TTC549 (cell line): ENCODE measurements around the gene CALR.
A peak's percentile ranks its signal among the peaks of the same experiment; 100 is the strongest.
"Not testable (repeated sequence)": the region's sequence is repeated elsewhere in the genome, so short reads cannot be mapped to it uniquely, and the experiment has no call there.

Source experiments
- FAIRE-seq: peaks from 2 replicates; lab custom pipeline; 2012; peaks lifted over from hg19 to GRCh38; lab: Jason Lieb, UNC

Gene CALR

DNA sequence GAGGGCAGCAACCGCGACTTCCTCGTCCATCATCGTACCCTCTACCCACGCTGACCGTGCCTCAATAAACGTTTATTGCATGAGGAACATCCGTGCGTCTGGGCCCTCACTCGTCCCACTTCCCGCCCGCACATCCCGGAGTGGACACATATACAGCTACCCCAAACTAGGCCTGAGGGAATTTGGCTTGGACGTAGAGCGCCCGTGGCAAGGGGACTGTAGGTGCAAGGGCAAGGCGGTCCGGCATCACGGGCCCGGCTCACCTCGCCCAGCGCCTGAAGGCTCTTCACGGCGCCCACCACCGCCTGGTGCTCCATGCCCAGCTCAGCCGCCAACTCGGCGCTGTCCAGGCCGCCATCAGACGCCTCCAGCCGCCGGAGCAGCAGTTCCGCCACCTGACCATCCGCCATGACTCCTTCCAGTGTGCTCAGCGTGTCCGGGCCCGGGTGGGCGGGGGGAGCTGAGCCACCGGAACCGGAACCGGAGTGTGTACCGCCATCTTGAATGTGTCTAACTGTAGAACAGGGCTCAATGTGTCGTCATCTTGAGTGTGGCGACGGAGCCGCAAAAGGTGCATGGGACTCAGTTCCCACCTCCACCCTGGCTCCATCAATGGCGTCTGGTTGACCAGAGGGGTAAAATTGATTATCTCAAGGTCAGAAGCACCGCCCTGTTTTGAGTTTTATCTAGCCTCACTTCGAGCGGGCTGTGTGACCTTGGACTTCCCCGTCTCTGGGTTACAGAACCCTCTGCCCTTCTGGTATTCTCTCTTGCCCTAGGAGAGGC lies 4.9 kb upstream of the CALR start, which contains the start of gene FARSA:
Gene FARSA (minus strand): TSS at position 425 of the 786 bp plus-strand sequence. CDS start 15 bp downstream, at position 410.
- FAIRE-seq, result no peak

DNA sequence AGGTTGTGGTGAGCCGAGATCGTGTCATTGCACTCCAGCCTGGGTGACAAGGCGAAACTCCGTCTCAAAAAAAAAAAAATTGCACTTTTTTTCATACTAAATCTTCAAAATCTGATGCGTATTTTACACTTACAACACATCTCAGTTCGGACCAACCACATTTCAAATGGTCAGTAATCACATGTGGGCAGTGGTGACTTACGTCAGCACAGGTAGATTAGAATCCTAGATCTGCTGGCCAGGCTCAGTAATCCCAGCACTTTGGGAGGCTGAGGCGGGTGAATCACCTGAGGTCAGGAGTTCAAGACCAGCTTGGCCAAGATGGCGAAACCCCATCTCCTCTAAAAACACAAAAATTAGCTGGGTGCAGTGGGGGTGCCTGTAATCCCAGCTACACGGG lies 3.3 kb upstream of the CALR start:
- no peak for FAIRE-seq

DNA sequence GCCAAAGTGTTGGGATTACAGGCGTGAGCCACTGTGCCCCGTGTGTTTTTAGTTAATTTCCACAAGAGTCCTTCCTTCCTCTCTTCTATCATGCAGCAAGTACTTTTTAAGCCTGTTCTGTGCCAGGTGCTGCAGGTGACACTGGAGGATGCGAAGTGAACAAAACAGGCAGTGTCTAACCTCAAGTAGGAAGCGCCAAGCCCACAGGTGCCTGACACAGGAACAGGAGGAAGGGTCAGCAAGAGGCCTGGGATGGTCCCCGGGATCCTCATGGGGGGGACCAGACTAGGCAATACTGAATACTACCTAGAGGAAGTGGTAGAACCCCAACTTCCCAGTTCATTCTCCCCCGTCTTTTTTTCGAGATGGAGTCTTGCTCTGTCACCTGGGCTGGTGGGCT lies 1.8 kb upstream of the CALR start:
- no peak for FAIRE-seq

DNA sequence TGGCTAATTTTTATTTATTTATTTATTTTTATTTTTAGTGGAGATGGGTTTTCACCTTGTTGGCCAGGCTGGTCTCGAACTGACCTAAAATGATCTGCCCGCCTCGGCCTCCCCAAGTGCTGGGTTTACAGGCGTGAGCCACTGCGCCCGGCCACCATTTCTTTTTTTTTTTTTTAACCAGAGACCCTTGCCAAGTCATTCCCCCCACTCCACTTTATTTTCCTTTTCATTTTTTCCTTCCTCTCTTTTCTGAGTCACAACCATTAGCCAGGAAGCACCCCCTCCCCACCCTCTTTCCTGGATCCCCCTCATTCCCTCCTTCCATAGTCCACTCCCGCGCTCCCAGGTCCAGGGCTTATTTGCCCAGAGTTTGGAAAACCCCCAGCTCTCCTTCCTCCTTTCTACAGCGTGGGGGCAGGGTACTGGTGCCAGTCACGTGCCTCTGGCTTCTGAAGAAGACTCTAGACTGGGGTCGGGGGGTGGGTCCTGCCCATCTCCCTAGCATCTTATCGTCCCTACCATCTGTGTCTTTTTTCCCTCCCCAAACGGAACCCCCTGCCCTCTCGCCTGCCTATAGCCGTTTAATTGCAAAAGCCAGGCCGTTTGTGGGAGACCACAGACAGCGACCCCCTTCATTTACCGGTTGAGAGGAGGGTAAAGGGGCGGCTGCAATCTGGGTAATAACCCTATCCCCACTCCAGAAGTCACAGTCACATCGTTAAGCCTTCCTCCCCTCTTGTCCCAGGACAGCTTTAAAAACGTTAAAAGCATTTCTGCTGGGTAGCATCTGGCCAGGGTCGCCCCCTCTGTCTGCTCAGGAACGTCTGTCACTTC lies 1.1 kb upstream of the CALR start:
- FAIRE-seq, result no peak

DNA sequence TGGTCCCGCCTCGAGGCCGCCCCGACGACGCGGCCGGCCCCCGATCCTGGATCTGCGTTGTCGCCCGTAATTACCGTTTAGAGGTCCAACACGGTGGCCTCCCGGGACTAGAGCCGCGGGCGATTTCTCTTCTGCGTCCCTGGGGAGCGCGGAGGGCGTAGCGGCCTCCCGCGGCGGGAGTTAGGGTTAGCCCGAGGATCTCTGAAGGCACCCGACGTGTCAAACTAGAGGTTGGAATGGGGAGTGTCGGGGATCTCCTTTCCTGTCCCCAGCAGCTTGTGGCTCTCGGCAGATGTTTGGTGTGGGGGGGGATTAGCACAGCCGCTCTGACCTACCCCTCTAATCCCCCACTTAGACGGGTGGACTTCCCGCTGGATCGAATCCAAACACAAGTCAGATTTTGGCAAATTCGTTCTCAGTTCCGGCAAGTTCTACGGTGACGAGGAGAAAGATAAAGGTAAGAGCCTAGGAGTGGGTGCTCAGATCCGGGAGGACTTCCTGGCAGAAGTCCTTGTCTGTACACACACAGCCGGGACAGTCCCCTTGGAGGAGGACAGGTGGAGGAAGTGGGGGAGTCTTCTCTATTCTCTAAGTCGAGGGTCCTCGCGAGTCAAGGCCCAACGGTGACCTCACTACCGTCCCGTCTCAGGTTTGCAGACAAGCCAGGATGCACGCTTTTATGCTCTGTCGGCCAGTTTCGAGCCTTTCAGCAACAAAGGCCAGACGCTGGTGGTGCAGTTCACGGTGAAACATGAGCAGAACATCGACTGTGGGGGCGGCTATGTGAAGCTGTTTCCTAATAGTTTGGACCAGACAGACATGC lies 581 bp downstream of the CALR start:
- no peak for FAIRE-seq

DNA sequence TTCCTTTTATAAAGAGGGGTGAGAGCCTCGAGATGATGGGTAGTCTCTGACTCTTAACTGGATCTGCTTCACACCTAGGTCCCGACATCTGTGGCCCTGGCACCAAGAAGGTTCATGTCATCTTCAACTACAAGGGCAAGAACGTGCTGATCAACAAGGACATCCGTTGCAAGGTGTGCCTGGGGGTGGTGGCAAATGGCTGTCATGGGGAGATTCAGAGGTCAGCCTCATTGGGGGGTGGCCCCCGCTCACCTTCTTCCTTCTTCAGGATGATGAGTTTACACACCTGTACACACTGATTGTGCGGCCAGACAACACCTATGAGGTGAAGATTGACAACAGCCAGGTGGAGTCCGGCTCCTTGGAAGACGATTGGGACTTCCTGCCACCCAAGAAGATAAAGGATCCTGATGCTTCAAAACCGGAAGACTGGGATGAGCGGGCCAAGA lies 1.6 kb downstream of the CALR start:
- no peak for FAIRE-seq

DNA sequence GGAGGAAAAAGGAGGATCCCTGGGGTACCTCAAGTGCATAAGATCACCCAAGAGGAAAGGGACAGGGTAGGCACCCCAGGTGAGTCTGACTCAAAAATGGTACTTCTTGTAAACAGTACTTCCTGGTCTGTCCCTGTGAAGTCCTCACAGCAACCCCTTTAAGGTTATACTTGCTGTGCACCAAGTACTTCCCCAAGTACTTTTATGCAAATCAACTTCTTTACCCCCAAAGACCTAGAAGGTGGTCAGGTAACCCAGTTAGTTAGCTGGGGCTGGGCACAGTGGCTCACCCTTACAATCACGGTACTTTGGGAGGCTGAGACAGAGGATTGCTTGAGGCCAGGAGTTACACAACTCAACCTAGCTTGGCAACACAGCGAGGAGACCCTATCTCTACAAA lies 2.5 kb downstream of the CALR start:
- FAIRE-seq, result no peak

DNA sequence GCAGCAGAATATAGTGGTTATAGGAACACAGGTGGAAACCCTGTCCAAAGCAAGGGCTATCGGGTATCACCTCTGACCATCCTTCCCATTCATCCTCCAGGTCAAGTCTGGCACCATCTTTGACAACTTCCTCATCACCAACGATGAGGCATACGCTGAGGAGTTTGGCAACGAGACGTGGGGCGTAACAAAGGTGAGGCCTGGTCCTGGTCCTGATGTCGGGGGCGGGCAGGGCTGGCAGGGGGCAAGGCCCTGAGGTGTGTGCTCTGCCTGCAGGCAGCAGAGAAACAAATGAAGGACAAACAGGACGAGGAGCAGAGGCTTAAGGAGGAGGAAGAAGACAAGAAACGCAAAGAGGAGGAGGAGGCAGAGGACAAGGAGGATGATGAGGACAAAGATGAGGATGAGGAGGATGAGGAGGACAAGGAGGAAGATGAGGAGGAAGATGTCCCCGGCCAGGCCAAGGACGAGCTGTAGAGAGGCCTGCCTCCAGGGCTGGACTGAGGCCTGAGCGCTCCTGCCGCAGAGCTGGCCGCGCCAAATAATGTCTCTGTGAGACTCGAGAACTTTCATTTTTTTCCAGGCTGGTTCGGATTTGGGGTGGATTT lies 5.1 kb downstream of the CALR start:
- FAIRE-seq, result no peak

DNA sequence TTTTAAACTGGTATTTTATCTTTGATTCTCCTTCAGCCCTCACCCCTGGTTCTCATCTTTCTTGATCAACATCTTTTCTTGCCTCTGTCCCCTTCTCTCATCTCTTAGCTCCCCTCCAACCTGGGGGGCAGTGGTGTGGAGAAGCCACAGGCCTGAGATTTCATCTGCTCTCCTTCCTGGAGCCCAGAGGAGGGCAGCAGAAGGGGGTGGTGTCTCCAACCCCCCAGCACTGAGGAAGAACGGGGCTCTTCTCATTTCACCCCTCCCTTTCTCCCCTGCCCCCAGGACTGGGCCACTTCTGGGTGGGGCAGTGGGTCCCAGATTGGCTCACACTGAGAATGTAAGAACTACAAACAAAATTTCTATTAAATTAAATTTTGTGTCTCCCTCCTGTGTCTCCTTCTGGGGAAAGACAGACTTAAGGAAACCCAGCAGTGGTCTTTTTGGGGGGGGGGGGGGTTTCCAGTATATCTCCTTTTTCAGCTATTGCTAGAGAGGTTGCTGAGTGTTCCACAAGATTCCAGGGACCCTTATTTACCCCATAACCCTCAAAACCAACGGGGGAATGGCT lies 5.8 kb downstream of the CALR start:
- FAIRE-seq, result no peak

DNA sequence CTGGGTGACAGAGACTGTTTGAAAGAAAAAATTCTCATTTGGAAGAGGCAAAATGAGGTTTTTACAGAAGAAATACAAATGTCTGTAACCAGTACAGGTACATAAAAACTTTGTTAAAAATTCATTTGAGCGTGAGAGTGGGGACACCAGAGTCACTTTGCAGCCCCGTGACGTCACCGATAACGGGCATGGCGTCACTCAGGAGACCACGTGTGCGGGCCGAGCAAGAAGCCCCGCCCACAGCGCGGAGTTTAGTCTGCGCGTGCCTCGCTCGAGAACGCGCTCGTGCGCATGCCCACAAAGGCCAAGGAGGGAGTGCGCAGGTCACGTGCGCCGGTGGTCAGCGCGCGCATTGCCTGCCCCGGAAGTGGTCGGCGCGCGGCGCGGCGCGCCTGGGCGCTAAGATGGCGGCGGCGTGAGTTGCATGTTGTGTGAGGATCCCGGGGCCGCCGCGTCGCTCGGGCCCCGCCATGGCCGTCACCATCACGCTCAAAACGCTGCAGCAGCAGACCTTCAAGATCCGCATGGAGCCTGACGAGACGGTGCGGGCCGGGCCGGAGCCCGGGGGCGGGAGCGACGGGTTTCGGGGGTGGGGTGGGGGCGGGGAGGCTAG lies 7.2 kb downstream of the CALR start, which contains the start of gene RAD23A:
Gene RAD23A (plus strand): TSS at position 384 of the 613 bp plus-strand sequence. CDS start 87 bp downstream, at position 471.
- peak; percentile 80 for FAIRE-seq

DNA sequence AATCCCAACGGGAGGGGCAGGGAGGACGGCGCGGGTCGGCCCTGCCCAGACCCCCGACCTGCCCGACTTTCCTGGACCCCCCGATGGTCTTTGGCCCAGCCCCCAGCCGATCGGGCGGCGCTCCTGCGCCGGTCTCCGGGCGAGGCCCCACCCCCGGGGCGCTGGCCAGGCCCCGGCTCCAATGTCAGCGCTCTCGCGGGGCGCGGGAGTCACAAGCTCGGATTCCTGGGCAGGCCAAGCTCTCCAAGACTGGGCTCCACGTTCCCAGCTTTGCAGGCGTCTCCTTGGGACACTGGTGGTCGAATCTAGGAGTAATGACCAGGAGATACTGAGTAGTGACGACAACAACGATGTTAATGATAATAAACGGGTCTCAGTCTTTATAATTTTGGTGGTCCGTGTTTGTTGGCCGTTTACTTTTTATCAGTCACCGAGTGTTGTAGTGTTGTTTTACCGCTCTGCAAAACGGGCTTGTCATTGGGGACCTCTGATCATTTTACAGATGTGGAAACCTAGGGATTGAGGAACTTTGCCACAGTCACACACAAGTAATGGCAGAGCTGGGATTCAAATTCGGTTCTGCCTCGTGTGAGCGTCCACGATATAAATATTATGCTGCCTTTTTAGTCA lies 7.8 kb downstream of the CALR start:
- no peak for FAIRE-seq

DNA sequence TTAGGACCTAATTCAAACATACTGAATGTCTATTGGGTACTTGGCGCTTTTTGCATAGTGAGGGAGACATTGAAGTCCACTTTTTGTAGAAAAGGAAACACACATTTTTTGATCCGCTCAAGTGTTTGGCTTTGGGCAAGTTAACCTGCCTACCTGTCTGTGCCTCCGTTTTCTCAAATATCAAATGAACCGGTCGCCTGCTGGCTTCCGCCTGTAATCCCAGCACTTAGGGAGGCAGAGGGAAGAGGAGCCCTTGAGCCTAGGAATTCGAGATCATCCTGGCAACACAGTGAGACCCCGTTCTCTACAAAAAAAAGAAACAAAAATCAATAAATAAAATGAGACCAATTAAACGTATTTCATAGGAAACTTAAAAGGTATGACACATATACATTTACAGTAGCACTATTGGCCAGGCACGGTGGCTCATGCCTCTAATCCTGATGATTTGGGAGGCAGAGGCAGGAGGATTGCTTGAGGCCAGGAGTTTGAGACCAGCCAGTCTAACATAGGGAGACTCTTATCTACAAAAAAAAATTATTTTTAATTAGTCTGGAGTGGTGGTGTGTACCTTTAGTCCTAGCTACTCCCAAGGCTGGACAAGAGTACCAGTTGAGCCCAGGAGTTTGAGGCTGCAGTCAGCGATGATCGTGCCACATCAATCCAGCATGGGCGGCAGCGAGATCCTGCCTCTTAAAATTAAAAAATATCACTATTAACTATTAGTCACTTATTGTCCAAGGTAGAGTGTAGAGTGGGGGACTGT lies 8.5 kb downstream of the CALR start:
- FAIRE-seq, result no peak

DNA sequence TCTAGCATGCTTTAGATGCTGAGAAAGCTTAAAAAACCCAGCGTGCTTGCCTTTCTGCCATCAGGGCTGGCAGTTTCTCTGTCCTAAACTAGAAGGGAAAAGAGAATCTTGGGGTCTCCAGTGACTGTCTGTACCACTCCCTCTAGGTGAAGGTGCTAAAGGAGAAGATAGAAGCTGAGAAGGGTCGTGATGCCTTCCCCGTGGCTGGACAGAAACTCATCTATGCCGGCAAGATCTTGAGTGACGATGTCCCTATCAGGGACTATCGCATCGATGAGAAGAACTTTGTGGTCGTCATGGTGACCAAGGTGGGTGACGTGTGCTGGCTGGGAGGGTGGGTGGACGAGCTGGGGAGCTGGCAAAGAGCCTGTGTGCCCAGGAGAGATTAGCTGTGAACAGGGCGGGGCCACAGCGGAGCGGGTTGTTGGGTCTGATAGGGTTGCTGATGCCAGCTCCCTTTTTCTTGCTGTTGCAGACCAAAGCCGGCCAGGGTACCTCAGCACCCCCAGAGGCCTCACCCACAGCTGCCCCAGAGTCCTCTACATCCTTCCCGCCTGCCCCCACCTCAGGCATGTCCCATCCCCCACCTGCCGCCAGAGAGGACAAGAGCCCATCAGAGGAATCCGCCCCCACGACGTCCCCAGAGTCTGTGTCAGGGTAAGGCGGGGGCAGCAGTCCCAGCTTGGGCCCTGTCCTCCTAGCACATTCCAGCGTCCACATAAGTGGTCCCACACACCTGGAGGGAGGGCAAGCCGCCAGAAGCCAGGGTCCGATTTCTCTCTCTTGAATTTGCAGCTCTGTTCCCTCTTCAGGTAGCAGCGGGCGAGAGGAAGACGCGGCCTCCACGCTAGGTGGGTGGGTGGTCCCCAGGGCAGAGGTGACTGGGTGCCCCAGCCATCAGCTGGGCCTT lies 9.5 kb downstream of the CALR start:
- FAIRE-seq, result no peak

DNA sequence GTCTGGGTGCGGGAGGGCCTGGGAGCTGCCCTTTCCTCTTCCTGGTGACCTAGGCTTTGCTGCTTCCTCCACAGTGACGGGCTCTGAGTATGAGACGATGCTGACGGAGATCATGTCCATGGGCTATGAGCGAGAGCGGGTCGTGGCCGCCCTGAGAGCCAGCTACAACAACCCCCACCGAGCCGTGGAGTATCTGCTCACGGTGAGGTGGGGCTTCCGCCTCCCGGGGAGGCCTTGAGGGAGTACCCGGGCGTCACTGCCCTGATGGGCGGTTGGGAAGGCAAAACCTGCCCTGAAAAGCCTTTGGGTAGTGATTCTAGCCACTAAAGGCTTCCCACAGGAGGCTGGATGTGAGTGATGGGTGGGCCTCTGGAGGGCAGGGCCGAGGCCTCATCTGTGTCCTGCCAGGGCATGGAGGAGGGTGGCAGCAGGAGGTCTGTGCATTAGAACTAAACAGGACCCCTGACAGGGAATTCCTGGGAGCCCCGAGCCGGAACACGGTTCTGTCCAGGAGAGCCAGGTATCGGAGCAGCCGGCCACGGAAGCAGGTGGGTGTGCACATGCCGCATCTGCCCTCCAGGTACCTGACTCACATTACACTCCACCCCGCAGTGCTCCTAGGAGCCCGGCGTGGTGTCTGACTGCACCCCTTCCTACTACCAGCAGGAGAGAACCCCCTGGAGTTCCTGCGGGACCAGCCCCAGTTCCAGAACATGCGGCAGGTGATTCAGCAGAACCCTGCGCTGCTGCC lies 10.4 kb downstream of the CALR start:
- FAIRE-seq, result no peak

DNA sequence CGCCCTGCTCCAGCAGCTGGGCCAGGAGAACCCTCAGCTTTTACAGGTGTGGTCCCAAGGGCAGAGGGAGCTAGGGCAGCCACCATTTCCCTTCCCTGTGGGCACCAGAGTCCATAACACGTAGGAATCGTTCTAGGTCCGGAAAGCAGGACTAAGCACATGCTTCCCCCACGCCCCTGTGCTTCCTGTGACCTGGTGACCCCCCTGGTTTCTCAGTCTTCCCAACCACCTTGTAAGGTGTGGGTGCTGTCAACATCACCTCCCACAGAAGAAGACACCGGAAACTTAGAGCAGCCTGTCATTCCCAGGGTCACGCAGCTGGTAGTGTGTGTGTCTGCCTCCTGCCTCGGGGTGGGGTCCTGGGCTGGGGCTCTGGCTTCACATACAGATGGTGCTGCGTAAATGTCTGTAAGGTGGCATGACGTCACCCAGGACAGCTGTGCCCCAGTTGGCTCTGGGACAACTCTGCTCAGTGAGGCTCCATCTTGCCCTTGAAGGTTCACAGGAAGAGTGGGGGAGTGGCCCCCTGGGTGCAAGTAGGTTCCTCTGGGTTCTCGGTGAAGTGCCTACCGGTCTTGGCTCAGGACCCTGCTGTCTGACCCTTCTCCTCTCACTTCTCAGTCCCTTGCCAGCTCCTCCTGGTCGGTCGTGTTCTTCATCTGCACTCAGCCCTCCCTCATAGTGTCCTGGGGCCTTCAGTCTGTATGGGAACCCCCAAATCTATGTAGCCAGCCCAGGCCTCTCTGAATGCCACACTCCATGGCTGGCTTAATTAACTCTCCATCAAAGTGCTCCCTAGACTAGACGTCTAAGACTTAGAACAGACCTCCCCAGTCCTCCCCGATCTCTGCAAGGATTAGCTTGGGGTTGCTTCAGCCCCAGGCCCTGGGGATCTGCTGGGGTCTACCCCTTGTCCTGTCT lies 11.2 kb downstream of the CALR start:
- FAIRE-seq, result no peak

DNA sequence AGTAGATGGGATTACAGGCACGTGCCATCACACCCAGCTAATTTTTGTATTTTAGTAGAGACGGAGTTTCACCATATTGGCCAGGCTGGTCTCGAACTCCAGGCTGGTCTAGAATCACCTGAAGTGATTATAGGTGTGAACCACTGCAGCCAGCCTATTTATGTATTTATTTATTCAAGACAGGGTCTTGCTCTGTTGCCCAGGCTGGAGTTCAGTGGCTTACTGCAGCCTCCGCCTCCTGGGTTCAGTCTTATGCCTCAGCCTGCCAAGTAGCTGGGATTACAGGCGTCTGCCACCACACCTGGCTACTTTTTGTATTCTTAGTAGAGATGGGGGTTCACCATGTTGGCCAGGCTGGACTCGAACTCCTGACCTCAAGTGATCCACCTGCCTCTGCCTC lies 13.6 kb downstream of the CALR start:
- not testable (repeated sequence) for FAIRE-seq
